Neural progenitor cell (in vitro differentiated cells): ENCODE measurements around the gene CAPN12. TPM values are rescaled to one million over a fixed set of nuclear protein-coding genes. Genes with fewer than 3 reads are reported as not detected.
A peak's percentile ranks its signal among the peaks of the same experiment; 100 is the strongest.

Source experiments
- DNase-seq: peaks from one replicate; pipeline ENCODE4 v3.0.0-alpha.2; 2016; ENCODE audit warnings: low spot score
- H2AFZ ChIP-seq: fragments of 200-600 bp; sonication (generic); replicated peaks from 2 replicates; pipeline ENCODE4 v1.6.1; 2016; ENCODE audit warnings: antibody characterized with exemption
- H3F3A ChIP-seq: fragments of 200-600 bp; sonication (generic); 2 replicates; pipeline ENCODE4 v1.6.1; 2016; ENCODE audit warnings: antibody characterized with exemption, low read depth
- H3K27ac ChIP-seq: fragments of 200-600 bp; sonication (generic); 2 replicates; pipeline ENCODE4 v1.5.1; 2016; ENCODE audit warnings: mild to moderate bottlenecking
- H3K27me3 ChIP-seq: fragments of 200-600 bp; sonication (generic); 2 replicates; pipeline ENCODE4 v1.6.1; 2016; ENCODE audit warnings: mild to moderate bottlenecking, moderate library complexity
- H3K36me3 ChIP-seq: fragments of 200-600 bp; sonication (generic); 2 replicates; pipeline ENCODE4 v1.5.1; 2016
- H3K4me1 ChIP-seq: fragments of 200-600 bp; sonication (generic); 2 replicates; pipeline ENCODE4 v1.6.1; 2016; ENCODE audit warnings: mixed run types
- H3K4me2 ChIP-seq: fragments of 200-600 bp; sonication (generic); 2 replicates; pipeline ENCODE4 v1.6.1; 2016
- H3K4me3 ChIP-seq: fragments of 200-600 bp; sonication (generic); 2 replicates; pipeline ENCODE4 v1.5.1; 2016
- H3K79me2 ChIP-seq: fragments of 200-600 bp; sonication (generic); 2 replicates; pipeline ENCODE4 v1.6.1; 2016; ENCODE audit warnings: low read depth
- H3K9ac ChIP-seq: fragments of 200-600 bp; sonication (generic); 2 replicates; pipeline ENCODE4 v1.6.1; 2016
- H3K9me3 ChIP-seq: fragments of 200-600 bp; sonication (generic); 2 replicates; pipeline ENCODE4 v1.5.1; 2016; ENCODE audit warnings: low read depth
- H4K20me1 ChIP-seq: fragments of 200-600 bp; sonication (generic); 2 replicates; pipeline ENCODE4 v1.6.1; 2016; ENCODE audit warnings: low read depth
- H3K27ac Mint-ChIP-seq: 3 replicates; pipeline ENCODE4 v1.8.0; 2021; ENCODE audit warnings: mixed read lengths
- H3K27me3 Mint-ChIP-seq: 2 replicates; pipeline ENCODE4 v1.8.0; 2022; ENCODE audit warnings: low read depth, mild to moderate bottlenecking, inconsistent platforms, moderate library complexity, mixed read lengths; ENCODE audit not compliant: insufficient read depth
- H3K36me3 Mint-ChIP-seq: 3 replicates; pipeline ENCODE4 v1.8.0; 2021; ENCODE audit warnings: mixed read lengths
- H3K4me1 Mint-ChIP-seq: 3 replicates; pipeline ENCODE4 v1.8.0; 2021; ENCODE audit warnings: mixed read lengths
- H3K4me3 Mint-ChIP-seq: 3 replicates; pipeline ENCODE4 v1.8.0; 2021; ENCODE audit warnings: mild to moderate bottlenecking, moderate library complexity, mixed read lengths
- H3K9me3 Mint-ChIP-seq: 3 replicates; pipeline ENCODE4 v1.8.0; 2020; ENCODE audit warnings: mixed read lengths
- CTCF ChIP-seq: fragments of 200-600 bp; sonication (generic); IDR thresholded peaks from 2 replicates; pipeline ENCODE4 v1.5.1; 2017; ENCODE audit warnings: antibody characterized with exemption, mild to moderate bottlenecking
- EZH2 ChIP-seq: fragments of 200-600 bp; sonication (generic); IDR thresholded peaks from 2 replicates; pipeline ENCODE4 v1.6.1; 2017; ENCODE audit warnings: antibody characterized with exemption, mild to moderate bottlenecking, moderate library complexity
- EZH2phosphoT487 ChIP-seq: fragments of 200-600 bp; sonication (generic); IDR thresholded peaks from 2 replicates; pipeline ENCODE4 v1.6.1; 2017; ENCODE audit warnings: antibody characterized with exemption
- total RNA-seq: library from RNA; depleted of rRNA; stranded (reverse); fragments of >200 nt; gene quantifications from 2 replicates; pipeline ENCODE4 v1.2.3, GENCODE V29; 2015; ENCODE audit warnings: low replicate concordance

Gene CAPN12
- total RNA-seq, 1 donor from 2014 or later, result 1.0 TPM

- Mint-ChIP-seq H3K27ac (peak overlapping the region; percentile 36), H3K27me3 (peaks cover 2% of the 10 kb centered on the region), H3K9me3 (peaks cover 2% of the 10 kb centered on the region), H3K4me1 (peaks cover 38% of the 10 kb centered on the region), H3K36me3 (peaks cover 32% of the 10 kb centered on the region), H3K4me3 (peak overlapping the region; percentile 36)
- H3K4me2 ChIP-seq, result no peak overlapping the region
- no peak for DNase-seq
- peaks cover 33% of the 10 kb centered on the region for H3K4me1 ChIP-seq
- H3F3A ChIP-seq, result peaks cover 36% of the 10 kb centered on the region
- no peak overlapping the region for H2AFZ ChIP-seq
- peaks cover 80% of the 10 kb centered on the region for H4K20me1 ChIP-seq
- no peaks in the 10 kb centered on the region for H3K9me3 ChIP-seq
- peaks cover 93% of the 10 kb centered on the region for H3K79me2 ChIP-seq
- TF ChIP-seq EZH2phosphoT487, result no peak
- no peaks in the 10 kb centered on the region for H3K36me3 ChIP-seq
- H3K27me3 ChIP-seq, result no peaks in the 10 kb centered on the region
- no peak overlapping the region for H3K9ac ChIP-seq
- peak overlapping the region; percentile 55 for H3K27ac ChIP-seq
- no peak overlapping the region for H3K4me3 ChIP-seq
These were observed 61.3 kb downstream of the CAPN12 start for GRCh38 chr19:38682872-38683392.

DNA sequence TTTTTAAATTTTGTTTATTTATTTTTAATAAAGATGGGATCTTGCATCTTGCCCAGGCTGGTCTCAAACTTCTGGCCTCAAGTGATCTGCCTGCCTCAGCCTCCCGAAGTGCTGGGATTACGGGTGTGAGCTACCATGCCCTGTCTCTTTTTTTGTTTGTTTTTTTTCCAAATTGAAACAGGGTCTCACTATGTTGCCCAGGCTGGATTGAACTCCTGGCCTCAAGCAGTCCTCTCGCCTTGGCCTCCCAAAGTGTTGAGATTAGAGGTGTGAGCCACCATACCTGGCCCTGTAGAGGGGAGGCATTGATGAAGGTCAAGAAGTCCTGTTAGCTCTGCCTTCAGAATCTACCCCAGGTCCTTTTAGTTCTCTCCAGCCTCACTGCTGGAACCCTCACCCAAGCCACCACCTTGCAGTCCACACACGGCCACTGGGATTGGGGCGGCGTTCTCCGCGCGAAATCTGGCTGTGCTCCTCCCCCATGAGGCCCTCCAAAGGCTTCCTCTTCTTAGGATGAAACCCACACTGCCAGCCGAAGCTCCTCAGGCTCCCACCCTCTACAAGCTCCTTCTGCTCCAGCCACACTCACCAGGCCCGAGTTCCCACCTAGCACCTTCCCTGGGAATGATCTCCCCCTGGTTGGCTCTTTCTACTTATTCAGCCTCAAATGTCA is 61.9 kb downstream of the CAPN12 start:
- H3K9ac ChIP-seq, result no peak overlapping the region
- H3K4me3 Mint-ChIP-seq, result peak overlapping the region; percentile 36

More for the DNA sequence above, 61.9 kb downstream of the CAPN12 start:
- Histone ChIP-seq H4K20me1 (peaks cover 80% of the 10 kb centered on the region), H3F3A (peaks cover 36% of the 10 kb centered on the region), H3K27me3 (no peaks in the 10 kb centered on the region), H3K36me3 (no peaks in the 10 kb centered on the region), H3K4me2 (no peak overlapping the region), H3K9me3 (no peaks in the 10 kb centered on the region), H3K79me2 (peaks cover 93% of the 10 kb centered on the region), H3K4me3 (no peak overlapping the region), H3K27ac (peak overlapping the region; percentile 55), H2AFZ (no peak overlapping the region), H3K4me1 (peaks cover 33% of the 10 kb centered on the region)
- Mint-ChIP-seq H3K27ac (peak overlapping the region; percentile 36), H3K9me3 (peaks cover 2% of the 10 kb centered on the region), H3K27me3 (peaks cover 2% of the 10 kb centered on the region), H3K4me1 (peaks cover 35% of the 10 kb centered on the region), H3K36me3 (peaks cover 27% of the 10 kb centered on the region)
- DNase-seq, result no peak
- TF ChIP-seq EZH2phosphoT487, result no peak
- no peak for TF ChIP-seq EZH2
- TF ChIP-seq CTCF, result no peak

Other genes starting within 250 kb of the CAPN12 start
- 1.9 and 3.6 TPM in 2 replicates for gene MAP4K1, start 126.5 kb downstream of the CAPN12 start, total RNA-seq
- gene EIF3K, start 125.3 kb downstream of the CAPN12 start, total RNA-seq, result 261 and 432 TPM in 2 replicates
- 127 and 233 TPM in 2 replicates for gene ACTN4, start 96.8 kb downstream of the CAPN12 start, total RNA-seq
- not detected in 2 replicates for gene LGALS7, start 29.0 kb upstream of the CAPN12 start, total RNA-seq
- gene LGALS7B, start 44.7 kb upstream of the CAPN12 start, total RNA-seq, result not detected in 2 replicates
- 0.31 TPM in 1 of 2 replicates, not detected in the other for gene LGALS4, start 68.5 kb upstream of the CAPN12 start, total RNA-seq
- gene ECH1, start 87.3 kb upstream of the CAPN12 start, total RNA-seq, result 52.2 and 92.9 TPM in 2 replicates
- 436 and 583 TPM in 2 replicates for gene HNRNPL, start 105.5 kb upstream of the CAPN12 start, total RNA-seq
- gene RINL, start 133.8 kb upstream of the CAPN12 start, total RNA-seq, result 4.7 and 5.4 TPM in 2 replicates
- gene SIRT2, start 155.1 kb upstream of the CAPN12 start, total RNA-seq, result 10.9 and 15.2 TPM in 2 replicates
- 8.3 and 11.5 TPM in 2 replicates for gene NFKBIB, start 155.5 kb upstream of the CAPN12 start, total RNA-seq
- 1.1 and 1.3 TPM in 2 replicates for gene CCER2, start 167.7 kb upstream of the CAPN12 start, total RNA-seq
- 45.8 and 63.6 TPM in 2 replicates for gene SARS2, start 186.3 kb upstream of the CAPN12 start, total RNA-seq
- 9.2 and 23.9 TPM in 2 replicates for gene MRPS12, start 186.5 kb upstream of the CAPN12 start, total RNA-seq
- gene FBXO17, start 231.3 kb upstream of the CAPN12 start, total RNA-seq, result 8.3 and 24.9 TPM in 2 replicates